ENCODE data around the gene SBK2.
"Not testable (repeated sequence)": the region's sequence is repeated elsewhere in the genome, so short reads cannot be mapped to it uniquely, and the experiment has no call there.

Gene SBK2

GRCh38 chr19:55539090-55539984 is 2.4 kb upstream of the SBK2 start:
- no peak overlapping the region for H3K9ac ChIP-seq (ENCODE audit: low read length)
- H3K36me3 ChIP-seq (ENCODE audit: control insufficient read depth, insufficient read depth, low read length) = no peaks in the 10 kb centered on the region
- H3K9me3 ChIP-seq (ENCODE audit: control insufficient read depth, low read length) = no peaks in the 10 kb centered on the region
- no peaks in the 10 kb centered on the region for H3K27me3 ChIP-seq (ENCODE audit: control insufficient read depth, insufficient read depth, low read length)
- H3K4me1 ChIP-seq (ENCODE audit: control insufficient read depth, insufficient read depth, low read length) = peaks cover 4% of the 10 kb centered on the region
- no peak overlapping the region for H3K4me3 ChIP-seq (ENCODE audit: low read length)

DNA sequence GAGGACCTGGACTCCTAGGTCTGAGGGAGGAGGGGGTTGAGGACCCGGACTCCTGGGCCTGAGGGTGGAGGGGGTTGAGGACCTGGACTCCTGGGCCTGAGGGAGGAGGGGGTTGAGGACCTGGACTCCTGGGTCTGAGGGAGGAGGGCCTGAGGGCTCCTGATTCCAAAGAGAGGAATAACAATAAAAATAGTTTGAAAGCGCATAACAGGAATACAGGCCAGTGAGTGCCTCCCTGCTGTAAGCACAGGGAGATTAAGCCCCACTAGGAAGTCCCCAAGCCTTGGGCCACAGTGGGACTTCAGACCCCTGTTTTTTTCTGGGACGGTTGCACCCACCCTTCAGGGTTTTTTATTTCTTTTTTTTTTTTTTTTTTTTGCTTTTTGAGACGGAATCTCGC is 1.2 kb upstream of the SBK2 start:
- Histone ChIP-seq H3K9me3 (ENCODE audit: control insufficient read depth, low read length) (no peaks in the 10 kb centered on the region), H3K27me3 (ENCODE audit: control insufficient read depth, insufficient read depth, low read length) (no peaks in the 10 kb centered on the region), H3K36me3 (ENCODE audit: control insufficient read depth, insufficient read depth, low read length) (no peaks in the 10 kb centered on the region), H3K9ac (ENCODE audit: low read length) (no peak overlapping the region), H3K4me1 (ENCODE audit: control insufficient read depth, insufficient read depth, low read length) (peaks cover 4% of the 10 kb centered on the region), H3K4me3 (ENCODE audit: low read length) (no peak overlapping the region)

- H3K36me3 ChIP-seq (ENCODE audit: control insufficient read depth, insufficient read depth, low read length) = no peaks in the 10 kb centered on the region
- H3K9ac ChIP-seq (ENCODE audit: low read length) = no peak overlapping the region
- H3K9me3 ChIP-seq (ENCODE audit: control insufficient read depth, low read length) = no peaks in the 10 kb centered on the region
- peaks cover 4% of the 10 kb centered on the region for H3K4me1 ChIP-seq (ENCODE audit: control insufficient read depth, insufficient read depth, low read length)
- H3K4me3 ChIP-seq (ENCODE audit: low read length) = no peak overlapping the region
- no peaks in the 10 kb centered on the region for H3K27me3 ChIP-seq (ENCODE audit: control insufficient read depth, insufficient read depth, low read length)
These were observed 793 bp upstream of the SBK2 start for GRCh38 chr19:55537741-55538111.

GRCh38 chr19:55536366-55536765 is 567 bp downstream of the SBK2 start:
- no peak overlapping the region for H3K9ac ChIP-seq (ENCODE audit: low read length)
- H3K4me1 ChIP-seq (ENCODE audit: control insufficient read depth, insufficient read depth, low read length) = peaks cover 4% of the 10 kb centered on the region
- no peaks in the 10 kb centered on the region for H3K27me3 ChIP-seq (ENCODE audit: control insufficient read depth, insufficient read depth, low read length)
- H3K9me3 ChIP-seq (ENCODE audit: control insufficient read depth, low read length) = no peaks in the 10 kb centered on the region
- H3K36me3 ChIP-seq (ENCODE audit: control insufficient read depth, insufficient read depth, low read length) = no peaks in the 10 kb centered on the region
- no peak overlapping the region for H3K4me3 ChIP-seq (ENCODE audit: low read length)

DNA sequence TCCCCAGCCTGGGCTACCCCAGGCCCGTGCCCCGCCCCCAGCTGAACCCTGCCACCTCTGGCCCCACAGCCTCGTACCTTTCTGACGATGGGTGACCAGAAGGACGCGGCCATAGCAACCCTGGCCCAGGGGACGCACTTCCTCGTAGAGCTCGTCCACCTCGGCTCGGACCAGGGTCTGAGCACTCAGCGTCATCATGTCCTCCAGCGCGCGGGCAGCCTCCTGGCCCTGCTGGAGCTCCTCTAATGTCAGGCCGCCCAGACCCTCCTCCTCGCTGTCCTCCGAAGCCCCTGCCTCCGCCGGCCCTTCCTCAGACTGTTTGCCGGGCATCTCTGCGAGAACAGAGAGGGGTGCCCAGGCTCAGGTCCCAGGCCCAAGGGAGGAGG is 975 bp downstream of the SBK2 start:
- Histone ChIP-seq H3K27me3 (ENCODE audit: control insufficient read depth, insufficient read depth, low read length) (no peaks in the 10 kb centered on the region), H3K9ac (ENCODE audit: low read length) (no peak overlapping the region), H3K4me1 (ENCODE audit: control insufficient read depth, insufficient read depth, low read length) (peaks cover 4% of the 10 kb centered on the region), H3K4me3 (ENCODE audit: low read length) (no peak overlapping the region), H3K36me3 (ENCODE audit: control insufficient read depth, insufficient read depth, low read length) (no peaks in the 10 kb centered on the region), H3K9me3 (ENCODE audit: control insufficient read depth, low read length) (no peaks in the 10 kb centered on the region)

GRCh38 chr19:55535173-55535964 is 1.6 kb downstream of the SBK2 start:
- H3K27me3 ChIP-seq (ENCODE audit: control insufficient read depth, insufficient read depth, low read length) = no peaks in the 10 kb centered on the region
- no peak overlapping the region for H3K9ac ChIP-seq (ENCODE audit: low read length)
- H3K4me1 ChIP-seq (ENCODE audit: control insufficient read depth, insufficient read depth, low read length) = peaks cover 4% of the 10 kb centered on the region
- H3K36me3 ChIP-seq (ENCODE audit: control insufficient read depth, insufficient read depth, low read length) = no peaks in the 10 kb centered on the region
- no peaks in the 10 kb centered on the region for H3K9me3 ChIP-seq (ENCODE audit: control insufficient read depth, low read length)
- no peak overlapping the region for H3K4me3 ChIP-seq (ENCODE audit: low read length)

DNA sequence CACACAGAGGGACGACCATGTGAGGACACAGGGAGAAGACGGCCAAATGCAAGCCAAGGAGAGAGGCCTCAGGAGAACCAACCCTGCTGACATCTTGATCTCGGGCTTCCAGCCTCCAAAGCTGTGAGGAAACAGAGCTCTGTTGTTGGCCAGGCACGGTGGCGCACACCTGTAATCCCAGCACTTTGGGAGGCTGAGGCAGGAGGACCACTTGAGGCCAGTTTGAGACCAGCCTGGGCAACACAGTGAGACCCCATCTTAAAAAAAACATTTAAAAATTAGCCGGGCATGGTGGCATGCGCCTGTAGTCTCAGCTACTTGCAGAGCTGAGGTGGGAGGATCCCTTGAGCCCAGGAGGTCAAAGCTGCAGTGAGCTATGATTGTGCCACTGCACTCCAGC is 2.7 kb downstream of the SBK2 start:
- H3K9me3 ChIP-seq (ENCODE audit: control insufficient read depth, low read length); H3K9ac ChIP-seq (ENCODE audit: low read length); H3K36me3 ChIP-seq (ENCODE audit: control insufficient read depth, insufficient read depth, low read length); H3K4me1 ChIP-seq (ENCODE audit: control insufficient read depth, insufficient read depth, low read length); H3K27me3 ChIP-seq (ENCODE audit: control insufficient read depth, insufficient read depth, low read length); H3K4me3 ChIP-seq (ENCODE audit: low read length): not testable (repeated sequence)

DNA sequence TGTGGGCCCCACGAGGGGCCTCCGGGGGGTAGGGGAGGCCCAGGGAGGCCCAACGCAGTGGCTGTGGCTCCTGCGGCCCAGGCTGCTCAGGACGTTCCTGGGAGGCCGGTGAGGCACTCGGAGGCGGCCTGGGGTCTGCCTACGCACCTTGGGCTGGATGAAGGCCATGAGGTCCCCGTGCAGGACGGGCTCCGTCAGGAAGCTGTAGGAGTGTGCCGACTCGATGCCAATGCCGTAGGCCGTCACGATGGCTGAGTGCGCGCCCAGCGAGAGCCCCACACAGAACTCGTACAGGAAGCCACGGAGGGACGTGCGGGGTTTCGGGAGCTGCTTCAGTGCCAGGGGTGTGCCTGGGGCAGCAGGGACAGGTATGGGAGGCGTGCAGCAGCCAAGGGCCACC is 5.9 kb downstream of the SBK2 start:
- Histone ChIP-seq H3K9me3 (ENCODE audit: control insufficient read depth, low read length) (no peaks in the 10 kb centered on the region), H3K4me1 (ENCODE audit: control insufficient read depth, insufficient read depth, low read length) (peaks cover 12% of the 10 kb centered on the region), H3K9ac (ENCODE audit: low read length) (no peak overlapping the region), H3K36me3 (ENCODE audit: control insufficient read depth, insufficient read depth, low read length) (no peaks in the 10 kb centered on the region), H3K27me3 (ENCODE audit: control insufficient read depth, insufficient read depth, low read length) (no peaks in the 10 kb centered on the region), H3K4me3 (ENCODE audit: low read length) (no peak overlapping the region)

GRCh38 chr19:55529636-55530234 is 7.2 kb downstream of the SBK2 start:
- Histone ChIP-seq H3K27me3 (ENCODE audit: control insufficient read depth, insufficient read depth, low read length) (no peaks in the 10 kb centered on the region), H3K9me3 (ENCODE audit: control insufficient read depth, low read length) (no peaks in the 10 kb centered on the region), H3K36me3 (ENCODE audit: control insufficient read depth, insufficient read depth, low read length) (no peaks in the 10 kb centered on the region)

GRCh38 chr19:55528030-55528803 is 8.7 kb downstream of the SBK2 start:
- no peaks in the 10 kb centered on the region for H3K27me3 ChIP-seq (ENCODE audit: control insufficient read depth, insufficient read depth, low read length)
- peaks cover 12% of the 10 kb centered on the region for H3K4me1 ChIP-seq (ENCODE audit: control insufficient read depth, insufficient read depth, low read length)
- no peaks in the 10 kb centered on the region for H3K9me3 ChIP-seq (ENCODE audit: control insufficient read depth, low read length)
- no peak overlapping the region for H3K9ac ChIP-seq (ENCODE audit: low read length)
- no peaks in the 10 kb centered on the region for H3K36me3 ChIP-seq (ENCODE audit: control insufficient read depth, insufficient read depth, low read length)
- H3K4me3 ChIP-seq (ENCODE audit: low read length) = no peak overlapping the region

More at GRCh38 chr19:55529636-55530234, 7.2 kb downstream of the SBK2 start:
- Histone ChIP-seq H3K4me1 (ENCODE audit: control insufficient read depth, insufficient read depth, low read length) (peaks cover 12% of the 10 kb centered on the region), H3K4me3 (ENCODE audit: low read length) (no peak overlapping the region), H3K9ac (ENCODE audit: low read length) (no peak overlapping the region)

GRCh38 chr19:55527197-55528029 is 9.5 kb downstream of the SBK2 start:
- Histone ChIP-seq H3K4me3 (ENCODE audit: low read length) (no peak overlapping the region), H3K9ac (ENCODE audit: low read length) (no peak overlapping the region), H3K4me1 (ENCODE audit: control insufficient read depth, insufficient read depth, low read length) (peaks cover 12% of the 10 kb centered on the region), H3K9me3 (ENCODE audit: control insufficient read depth, low read length) (no peaks in the 10 kb centered on the region), H3K27me3 (ENCODE audit: control insufficient read depth, insufficient read depth, low read length) (no peaks in the 10 kb centered on the region), H3K36me3 (ENCODE audit: control insufficient read depth, insufficient read depth, low read length) (no peaks in the 10 kb centered on the region)

Data from mucosa of stomach (tissue), 1 donor.